Measurements from ENCODE around the gene AMIGO1. TPM values are rescaled to one million over a fixed set of nuclear protein-coding genes. Genes with fewer than 3 reads are reported as not detected.
A peak's percentile ranks its signal among the peaks of the same experiment; 100 is the strongest.

The AMIGO1 gene
- total RNA-seq, 1 experiment from 2014 or later, result 2.7 TPM

DNA sequence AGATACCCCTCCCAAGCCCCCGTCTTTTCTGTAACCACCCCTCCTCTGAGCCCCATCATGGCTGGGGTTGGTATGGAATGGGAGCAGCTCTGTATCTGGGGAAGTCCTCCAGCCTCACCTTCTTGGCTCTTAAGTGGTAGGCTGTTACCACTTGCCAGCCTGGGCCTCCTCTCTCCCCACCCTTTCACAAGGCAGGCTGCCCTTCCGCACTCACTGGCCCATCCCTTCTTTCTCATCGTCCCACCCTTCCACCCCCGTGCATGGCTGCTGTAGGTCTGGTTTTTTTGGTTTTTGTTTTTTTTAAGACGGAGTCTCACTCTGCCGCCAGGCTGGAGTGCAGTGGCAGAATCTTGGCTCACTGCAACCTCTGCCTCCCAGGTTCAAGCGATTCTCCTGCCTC, 10.4 kb downstream of the AMIGO1 start:
- ATAC-seq, result no peak
- H3K79me2 ChIP-seq (ENCODE audit: low read length), result peaks cover 18% of the 10 kb centered on the region
- H3K4me2 ChIP-seq (ENCODE audit: low read length), result no peak overlapping the region
- no peaks in the 10 kb centered on the region for H3F3A ChIP-seq (ENCODE audit: low read length, unreplicated experiment)
- H3K27ac ChIP-seq (ENCODE audit: low read length), result no peak overlapping the region
- intact Hi-C loops (cut with micrococcal nuclease), result no loop called here
- no peaks in the 10 kb centered on the region for H4K20me1 ChIP-seq (ENCODE audit: low read length)
- H3K4me1 ChIP-seq (ENCODE audit: insufficient read depth, low read length), result peaks cover 18% of the 10 kb centered on the region; the same call in 1 of the 2 replicates
- ChIA-PET POLR2A (ENCODE audit: unreplicated experiment) (interaction anchor here (0.6 kb wide), 1 partner anchor 538 kb away, joined by 3 read pairs; no protein-coding TSS in a partner anchor), CTCF (interaction anchor here (0.6 to 2.1 kb wide), 2 partner anchors 9 to 33 kb away, joined by 5 to 9 read pairs; no protein-coding TSS in a partner anchor)
- H3K9me3 ChIP-seq (ENCODE audit: low read length), result no peaks in the 10 kb centered on the region
- no peak overlapping the region for H2AFZ ChIP-seq (ENCODE audit: low read length)
- DNase-seq, result no peak
- BruUV-seq (replicated peaks), result no TSS peak
- no peak overlapping the region for H3K9ac ChIP-seq (ENCODE audit: low read length)
- H3K27me3 ChIP-seq (ENCODE audit: low read length), result no peaks in the 10 kb centered on the region
- no peaks in the 10 kb centered on the region; the same call in 1 of the 2 replicates for H3K36me3 ChIP-seq (ENCODE audit: low read depth, low read length)
- H3K9me2 ChIP-seq (replicated peaks; ENCODE audit: low read length), result no peaks in the 10 kb centered on the region
- H3K4me3 ChIP-seq (ENCODE audit: low read length), result no peak overlapping the region
- TF ChIP-seq EZH2phosphoT487 (IDR thresholded peaks at IDR 0.05; ENCODE audit: borderline replicate concordance, low read length), result no peak
- TF ChIP-seq, protein P1, sequence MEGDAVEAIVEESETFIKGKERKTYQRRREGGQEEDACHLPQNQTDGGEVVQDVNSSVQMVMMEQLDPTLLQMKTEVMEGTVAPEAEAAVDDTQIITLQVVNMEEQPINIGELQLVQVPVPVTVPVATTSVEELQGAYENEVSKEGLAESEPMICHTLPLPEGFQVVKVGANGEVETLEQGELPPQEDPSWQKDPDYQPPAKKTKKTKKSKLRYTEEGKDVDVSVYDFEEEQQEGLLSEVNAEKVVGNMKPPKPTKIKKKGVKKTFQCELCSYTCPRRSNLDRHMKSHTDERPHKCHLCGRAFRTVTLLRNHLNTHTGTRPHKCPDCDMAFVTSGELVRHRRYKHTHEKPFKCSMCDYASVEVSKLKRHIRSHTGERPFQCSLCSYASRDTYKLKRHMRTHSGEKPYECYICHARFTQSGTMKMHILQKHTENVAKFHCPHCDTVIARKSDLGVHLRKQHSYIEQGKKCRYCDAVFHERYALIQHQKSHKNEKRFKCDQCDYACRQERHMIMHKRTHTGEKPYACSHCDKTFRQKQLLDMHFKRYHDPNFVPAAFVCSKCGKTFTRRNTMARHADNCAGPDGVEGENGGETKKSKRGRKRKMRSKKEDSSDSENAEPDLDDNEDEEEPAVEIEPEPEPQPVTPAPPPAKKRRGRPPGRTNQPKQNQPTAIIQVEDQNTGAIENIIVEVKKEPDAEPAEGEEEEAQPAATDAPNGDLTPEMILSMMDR (conservative IDR thresholded peaks at IDR 0.05; ENCODE audit: low read depth, low read length), result no peak
- TF ChIP-seq EZH2 (IDR thresholded peaks at IDR 0.05; ENCODE audit: low read length, unreplicated experiment), result no peak

DNA sequence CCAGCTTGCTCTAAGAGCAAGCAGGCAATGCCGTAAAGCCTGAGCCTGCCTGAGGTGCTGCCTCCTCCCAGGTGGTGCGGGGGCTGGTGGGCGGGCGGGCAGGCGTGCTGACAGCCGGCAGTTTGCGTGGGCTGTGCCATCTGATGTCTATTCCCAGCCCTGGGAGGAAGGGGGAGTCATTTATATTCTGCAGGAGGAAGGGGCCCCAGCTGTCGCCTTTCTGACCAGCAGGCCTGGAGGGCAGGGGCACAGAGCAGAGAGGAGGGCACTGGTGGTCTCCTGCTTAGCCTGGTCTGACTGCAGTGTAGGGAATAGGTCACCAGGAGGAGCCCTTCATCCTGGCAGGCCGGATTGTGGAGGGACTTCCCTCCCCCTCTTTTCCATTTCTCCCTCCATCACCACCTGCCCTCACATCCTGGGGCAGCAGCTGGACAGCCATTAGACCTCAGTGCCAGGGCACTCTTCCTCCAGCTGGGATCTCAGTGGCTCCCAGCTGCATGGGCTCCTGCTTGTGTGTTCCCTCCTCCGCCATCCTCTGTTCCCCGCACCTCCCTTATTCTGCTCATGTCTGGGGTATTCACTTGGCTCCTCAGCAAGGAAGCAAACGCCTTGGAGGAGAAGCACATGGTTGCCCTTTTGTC, 11.2 kb downstream of the AMIGO1 start:
- Histone ChIP-seq H3K4me1 (ENCODE audit: insufficient read depth, low read length) (peaks cover 18% of the 10 kb centered on the region; the same call in 1 of the 2 replicates), H3K9ac (ENCODE audit: low read length) (no peak overlapping the region), H3K79me2 (ENCODE audit: low read length) (peaks cover 18% of the 10 kb centered on the region), H3K27ac (ENCODE audit: low read length) (no peak overlapping the region), H3K27me3 (ENCODE audit: low read length) (no peaks in the 10 kb centered on the region), H2AFZ (ENCODE audit: low read length) (no peak overlapping the region), H3K9me2 (replicated peaks; ENCODE audit: low read length) (no peaks in the 10 kb centered on the region), H3K9me3 (ENCODE audit: low read length) (no peaks in the 10 kb centered on the region), H3F3A (ENCODE audit: low read length, unreplicated experiment) (no peaks in the 10 kb centered on the region), H3K36me3 (ENCODE audit: low read depth, low read length) (no peaks in the 10 kb centered on the region; the same call in 1 of the 2 replicates), H3K4me3 (ENCODE audit: low read length) (no peak overlapping the region), H3K4me2 (ENCODE audit: low read length) (no peak overlapping the region), H4K20me1 (ENCODE audit: low read length) (no peaks in the 10 kb centered on the region)
- DNase-seq (peak; percentile 28), ATAC-seq (no peak)
- POLR2A ChIA-PET (ENCODE audit: unreplicated experiment), result no interaction called here
- intact Hi-C loops (cut with micrococcal nuclease), result loop anchor here (1.0 kb wide), 1 partner anchor 34 kb away; no protein-coding TSS in a partner anchor
- CTCF ChIA-PET, result interaction anchor here (2.1 kb wide), 1 partner anchor 34 kb away, joined by 9 read pairs; no protein-coding TSS in a partner anchor
- BruUV-seq (replicated peaks), result no TSS peak
- TF ChIP-seq, protein P1 (conservative IDR thresholded peaks at IDR 0.05; ENCODE audit: low read depth, low read length), result peak; percentile 60
- no peak for TF ChIP-seq EZH2phosphoT487 (IDR thresholded peaks at IDR 0.05; ENCODE audit: borderline replicate concordance, low read length)
